Transverse colon (tissue), 4 donors: Measurements from ENCODE around the gene MRGPRE. TPM values are rescaled to one million over a fixed set of nuclear protein-coding genes. Genes with fewer than 3 reads are reported as not detected.
A peak's percentile ranks its signal among the peaks of the same experiment; 100 is the strongest.

Experiments used
- DNase-seq: peaks from one replicate; pipeline ENCODE4 v3.0.0-alpha.2; 2019
- H3K27ac ChIP-seq, 4 donors: fragments of 200-600 bp; sonication (generic); 2 replicates each; pipeline ENCODE4 v1.5.1; 2016 to 2018; ENCODE audit warnings: inconsistent platforms in 4 of 4
- H3K27me3 ChIP-seq: fragments of 200-600 bp; sonication (generic); 2 replicates; pipeline ENCODE4 v1.5.1; 2017; ENCODE audit warnings: inconsistent platforms
- H3K36me3 ChIP-seq, 4 donors: fragments of 200-600 bp; sonication (generic); 2 replicates each; pipeline ENCODE4 v1.5.1; 2017 to 2019; ENCODE audit warnings: inconsistent platforms in 4 of 4
- H3K4me1 ChIP-seq, 4 donors: fragments of 200-600 bp; sonication (generic); 2 replicates each; pipeline ENCODE4 v1.5.1; 2017 to 2020; ENCODE audit warnings: inconsistent platforms in 4 of 4
- H3K4me3 ChIP-seq, 4 donors: fragments of 200-600 bp; sonication (generic); 1 replicate in 1 of 4; 2 replicates in 3 of 4; pipeline versions ENCODE4 v1.5.1 to v1.6.1; 2017 to 2019; ENCODE audit warnings: inconsistent platforms in 4 of 4
- H3K9me3 ChIP-seq, 2 donors: fragments of 200-600 bp; sonication (generic); 2 replicates each; pipeline ENCODE4 v1.5.1; 2017 to 2019; ENCODE audit warnings: inconsistent platforms in 2 of 2
- EP300 ChIP-seq: sonication (generic); formaldehyde crosslinking; IDR thresholded peaks from one replicate; pipeline ENCODE4 v1.6.1; 2017; ENCODE audit warnings: antibody characterized with exemption, low read depth
- POLR2A ChIP-seq: fragments of 450-650 bp; IDR thresholded peaks from one replicate; pipeline ENCODE4 v1.6.1; 2016; ENCODE audit warnings: antibody characterized with exemption, mild to moderate bottlenecking, moderate library complexity
- POLR2AphosphoS5 ChIP-seq, 3 donors: sonication (generic); formaldehyde crosslinking; IDR thresholded peaks; one replicate each; pipeline ENCODE4 v1.6.1; 2016; ENCODE audit warnings: antibody characterized with exemption in 3 of 3
- WGBS, 2 donors: methylation state at CpG; one replicate each; pipeline ENCODE4 v1.1.5; 2018; ENCODE audit warnings: low coverage in 1 of 2; 5-methylcytosine and 5-hydroxymethylcytosine counted together
- in situ Hi-C, 4 donors: fragments of 200-750 bp; cut with MboI; loops; one replicate each; pipeline versions ENCODE4 v1.15.0 to v1.15.1; 2017; ENCODE audit warnings: low sequenced_read_pairs in 3 of 4, low pct_ligation_motif_present in 1 of 4, low pct_unique_long_range_greater_than_20kb in 1 of 4
- intact Hi-C: fragments of 100-400 bp; cut with DNase I; formaldehyde crosslinking; loops from one replicate; pipeline ENCODE4 v1.15.1; 2023; ENCODE audit warnings: low total_unique reads
- total RNA-seq, 4 donors: library from RNA; depleted of rRNA; stranded (reverse); fragments of >200 nt; gene quantifications; one replicate each; pipeline ENCODE4 v1.1.0, GENCODE V29; 2016
- TF ChIP-seq, protein P1 (sequence below), 5 experiments: fragments of 200-600 bp in 3 of 5; fragments of 450-650 bp in 2 of 5; sonication (generic) in 3 of 5; IDR thresholded peaks; 1 replicate in 2 of 5; 2 replicates in 3 of 5; pipeline ENCODE4 v1.5.1; 2016 to 2017; ENCODE audit warnings: antibody characterized with exemption in 5 of 5, inconsistent platforms in 3 of 5, mild to moderate bottlenecking in 2 of 5, moderate library complexity in 1 of 5

MRGPRE gene
- total RNA-seq, 4 donors from 2014 or later: not detected

DNA sequence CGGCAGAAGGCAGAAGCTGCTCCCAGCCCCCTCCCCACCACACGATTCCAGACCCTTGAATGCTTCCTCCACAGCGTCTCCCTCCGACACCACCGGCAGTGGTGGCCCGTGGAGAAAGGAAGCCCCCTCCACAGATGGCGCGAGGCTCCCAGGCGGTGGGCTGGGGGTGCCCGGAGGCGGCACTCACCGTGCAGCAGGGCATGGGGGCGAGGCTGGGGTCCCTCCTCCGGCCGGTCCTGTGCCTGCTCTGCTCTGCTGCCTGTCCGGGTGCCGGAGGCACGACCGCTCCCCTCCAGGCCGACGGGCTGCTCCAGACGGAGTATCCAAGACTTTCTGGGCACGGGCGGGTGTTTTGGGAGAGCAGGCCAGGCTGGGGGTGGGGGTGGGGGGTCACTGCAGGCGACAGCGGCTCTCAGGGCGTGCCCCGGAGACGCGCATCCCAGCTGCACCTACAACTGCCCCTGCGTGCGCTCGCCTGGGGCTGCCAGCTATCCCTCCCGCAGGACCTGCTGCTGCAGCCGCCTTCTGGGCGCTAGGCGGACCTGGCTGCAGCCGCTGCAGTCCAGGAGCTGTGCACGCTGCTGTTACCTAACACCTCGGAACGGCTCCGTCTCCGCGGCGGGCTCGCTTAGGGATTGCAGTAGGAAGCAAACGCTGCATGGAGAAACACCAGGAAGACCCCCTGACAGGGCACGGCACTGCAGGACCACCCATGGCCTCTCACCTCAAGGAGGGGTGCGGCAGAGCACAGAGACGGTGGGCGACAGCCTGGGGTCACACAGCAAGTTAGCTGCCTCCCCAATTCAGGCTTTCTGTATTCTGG is 28.8 kb downstream of the MRGPRE start:
- TF ChIP-seq, protein P1, sequence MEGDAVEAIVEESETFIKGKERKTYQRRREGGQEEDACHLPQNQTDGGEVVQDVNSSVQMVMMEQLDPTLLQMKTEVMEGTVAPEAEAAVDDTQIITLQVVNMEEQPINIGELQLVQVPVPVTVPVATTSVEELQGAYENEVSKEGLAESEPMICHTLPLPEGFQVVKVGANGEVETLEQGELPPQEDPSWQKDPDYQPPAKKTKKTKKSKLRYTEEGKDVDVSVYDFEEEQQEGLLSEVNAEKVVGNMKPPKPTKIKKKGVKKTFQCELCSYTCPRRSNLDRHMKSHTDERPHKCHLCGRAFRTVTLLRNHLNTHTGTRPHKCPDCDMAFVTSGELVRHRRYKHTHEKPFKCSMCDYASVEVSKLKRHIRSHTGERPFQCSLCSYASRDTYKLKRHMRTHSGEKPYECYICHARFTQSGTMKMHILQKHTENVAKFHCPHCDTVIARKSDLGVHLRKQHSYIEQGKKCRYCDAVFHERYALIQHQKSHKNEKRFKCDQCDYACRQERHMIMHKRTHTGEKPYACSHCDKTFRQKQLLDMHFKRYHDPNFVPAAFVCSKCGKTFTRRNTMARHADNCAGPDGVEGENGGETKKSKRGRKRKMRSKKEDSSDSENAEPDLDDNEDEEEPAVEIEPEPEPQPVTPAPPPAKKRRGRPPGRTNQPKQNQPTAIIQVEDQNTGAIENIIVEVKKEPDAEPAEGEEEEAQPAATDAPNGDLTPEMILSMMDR (IDR thresholded peaks at IDR 0.05): no peak
- TF ChIP-seq POLR2AphosphoS5 (IDR thresholded peaks at IDR 0.05) (no peak), EP300 (no peak), POLR2A (no peak)
- DNase-seq: no peak
- no peaks in the 10 kb centered on the region for H3K9me3 ChIP-seq
- no peaks in the 10 kb centered on the region for H3K36me3 ChIP-seq
- in situ Hi-C loops (loop anchor here in 2 of 4 donors (25.0 kb wide), 2 partner anchors 91 to 166 kb away; no protein-coding TSS in a partner anchor), intact Hi-C loops (no loop called here)
- H3K27ac ChIP-seq: no peak overlapping the region
- no peak overlapping the region for H3K4me3 ChIP-seq
- WGBS, 2 donors: 12 to 25% methylated on average over 4 to 29 of the region's 51 CpGs
- peaks cover 51% of the 10 kb centered on the region for H3K27me3 ChIP-seq
- peaks cover 0 to 13% (median 7%) of the 10 kb centered on the region in 4 donors for H3K4me1 ChIP-seq

DNA sequence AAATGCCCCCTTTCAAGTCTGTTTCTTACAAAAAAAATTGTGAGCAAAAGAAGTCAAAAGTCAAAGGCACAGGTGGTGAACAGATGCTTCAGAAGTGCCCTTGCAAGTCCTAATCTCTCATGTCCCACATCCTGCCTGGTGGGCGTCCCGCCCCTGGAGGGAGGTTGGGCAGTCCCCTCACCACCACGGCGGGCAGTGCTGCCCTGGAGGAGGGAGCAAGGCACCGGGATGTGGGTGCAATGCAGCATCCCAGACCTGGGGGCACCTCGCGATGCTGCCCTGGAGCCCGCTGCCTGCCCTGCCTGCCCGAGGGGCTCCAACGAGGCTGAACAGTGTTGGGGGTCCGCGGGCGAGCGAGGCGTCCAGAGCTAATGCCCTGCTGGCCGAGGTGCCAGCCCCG is 29.5 kb downstream of the MRGPRE start:
- in situ Hi-C loops: loop anchor here in 2 of 4 donors (25.0 kb wide), 2 partner anchors 90 to 165 kb away; no protein-coding TSS in a partner anchor
- DNase-seq: peak; percentile 3

DNA sequence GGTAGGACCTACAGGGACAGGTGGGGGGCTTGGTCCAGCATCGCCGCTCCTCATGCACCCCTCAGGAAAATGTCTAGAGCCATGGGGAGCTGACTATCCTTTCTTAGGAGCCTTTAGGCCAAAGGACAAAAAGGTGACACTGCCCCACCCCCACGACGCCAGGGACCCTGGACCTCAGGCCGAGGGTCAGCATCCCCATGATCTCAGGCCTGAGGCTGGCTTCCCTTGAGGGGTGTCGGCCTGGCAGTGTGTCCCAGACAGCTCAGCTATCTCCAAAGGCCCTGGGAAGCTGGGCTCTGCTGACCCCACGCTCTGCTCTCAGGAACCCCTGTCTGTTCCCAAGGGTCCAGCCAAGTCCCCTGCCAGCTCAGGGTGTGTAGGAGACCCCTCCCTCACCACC is 29.9 kb downstream of the MRGPRE start:
- peak; percentile 5 for DNase-seq
- 53% methylated on average over 5 of the region's 7 CpGs; no CpG with 5 or more reads in 1 of the 2 donors for WGBS, 2 donors
- peaks cover 0 to 13% (median 7%) of the 10 kb centered on the region in 4 donors for H3K4me1 ChIP-seq
- in situ Hi-C loops: loop anchor here in 2 of 4 donors (25.0 kb wide), 2 partner anchors 90 to 165 kb away; no protein-coding TSS in a partner anchor
- intact Hi-C loops: no loop called here
- no peaks in the 10 kb centered on the region for H3K9me3 ChIP-seq
- TF ChIP-seq EP300: no peak
- TF ChIP-seq, protein P1 (IDR thresholded peaks at IDR 0.05): no peak
- no peak for TF ChIP-seq POLR2A
- no peak for TF ChIP-seq POLR2AphosphoS5 (IDR thresholded peaks at IDR 0.05)
- no peak overlapping the region for H3K27ac ChIP-seq
- H3K4me3 ChIP-seq: no peak overlapping the region
- H3K36me3 ChIP-seq: no peaks in the 10 kb centered on the region
- peaks cover 58% of the 10 kb centered on the region for H3K27me3 ChIP-seq

More for the DNA sequence above, 29.5 kb downstream of the MRGPRE start:
- Histone ChIP-seq H3K9me3 (no peaks in the 10 kb centered on the region), H3K4me3 (no peak overlapping the region), H3K36me3 (no peaks in the 10 kb centered on the region), H3K4me1 (peaks cover 0 to 13% (median 7%) of the 10 kb centered on the region in 4 donors), H3K27ac (no peak overlapping the region), H3K27me3 (peaks cover 57% of the 10 kb centered on the region)
- WGBS, 2 donors: 5% methylated on average over 13 of the region's 17 CpGs; no CpG with 5 or more reads in 1 of the 2 donors
- TF ChIP-seq, protein P1 (IDR thresholded peaks at IDR 0.05): no peak
- TF ChIP-seq POLR2A (no peak), EP300 (no peak), POLR2AphosphoS5 (IDR thresholded peaks at IDR 0.05) (no peak)
- intact Hi-C loops: no loop called here

DNA sequence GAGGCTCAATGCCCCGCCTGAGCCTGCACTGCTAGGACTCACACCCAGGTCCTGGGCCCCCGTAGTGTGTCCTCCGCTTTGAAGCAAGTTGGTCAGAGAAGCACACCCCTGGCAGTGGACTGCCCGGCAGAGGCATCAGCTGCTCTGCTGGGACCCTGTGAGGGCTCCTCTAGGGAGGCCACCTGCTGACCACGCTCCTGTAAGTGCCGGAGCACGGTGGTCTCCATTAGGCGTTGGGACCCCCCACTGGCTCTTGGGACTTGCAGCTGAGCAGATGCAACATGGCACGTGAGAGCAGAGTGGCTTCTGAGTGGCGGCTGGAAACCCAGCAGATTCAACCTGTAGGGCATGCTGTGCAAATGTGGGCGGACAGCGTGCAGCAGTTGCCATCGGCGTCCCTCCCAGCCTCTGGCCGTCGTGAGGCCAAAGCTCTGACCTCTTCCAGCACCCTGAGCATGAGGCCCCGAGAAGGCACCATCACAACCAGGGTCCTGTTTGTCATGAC is 30.5 kb downstream of the MRGPRE start:
- in situ Hi-C loops: loop anchor here in 2 of 4 donors (25.0 kb wide), 2 partner anchors 89 to 164 kb away; no protein-coding TSS in a partner anchor
- H3K4me1 ChIP-seq: peaks cover 0 to 13% (median 7%) of the 10 kb centered on the region in 4 donors
- intact Hi-C loops: no loop called here
- no peak overlapping the region for H3K4me3 ChIP-seq
- no peaks in the 10 kb centered on the region for H3K9me3 ChIP-seq
- WGBS, 2 donors: 79% methylated on average over 17 of the region's 17 CpGs; no CpG with 5 or more reads in 1 of the 2 donors
- no peak overlapping the region for H3K27ac ChIP-seq
- TF ChIP-seq POLR2A (no peak), POLR2AphosphoS5 (IDR thresholded peaks at IDR 0.05) (no peak)
- H3K27me3 ChIP-seq: peaks cover 58% of the 10 kb centered on the region
- H3K36me3 ChIP-seq: no peaks in the 10 kb centered on the region
- peak; percentile 3 for DNase-seq
